H1 (cell line): ENCODE data around the gene HBM. TPM values are rescaled to one million over a fixed set of nuclear protein-coding genes. Genes with fewer than 3 reads are reported as not detected.

Experiments
- CTCF ChIA-PET: fragments of 300-600 bp; sonication (Branson Sonifier 250); formaldehyde crosslinking; loops from one replicate; lab custom pipeline; 2021; ENCODE audit not compliant: partially characterized antibody; lab: Charles Lee
- POLR2A ChIA-PET: fragments of 300-600 bp; sonication (Branson Sonifier 250); formaldehyde crosslinking; loops from one replicate; lab custom pipeline; 2021; ENCODE audit warnings: inconsistent platforms; ENCODE audit not compliant: partially characterized antibody; lab: Charles Lee
- DNase-seq, 2 experiments: peaks; one replicate each; pipeline versions ENCODE4 v3.0.0 to v3.0.0-alpha.2; 2010 to 2022; ENCODE audit warnings: low spot score in 2 of 2, low read depth in 1 of 2, mixed read lengths in 1 of 2
- FAIRE-seq: peaks from 2 replicates; lab custom pipeline; 2011; peaks lifted over from hg19 to GRCh38; lab: Jason Lieb, UNC
- H2AFZ ChIP-seq: 2 replicates; pipeline ENCODE4 v1.8.1; 2012; ENCODE audit warnings: low read length, inconsistent platforms
- H2AK5ac ChIP-seq: 2 replicates; pipeline ENCODE4 v1.6.1; 2013; ENCODE audit warnings: low read depth, low read length
- H2BK120ac ChIP-seq: replicated peaks from 2 replicates; pipeline ENCODE3; 2013; ENCODE audit warnings: low read depth, low read length, inconsistent platforms
- H2BK12ac ChIP-seq: 2 replicates; pipeline ENCODE4 v1.6.1; 2013; ENCODE audit warnings: low read depth, low read length
- H2BK15ac ChIP-seq: 2 replicates; pipeline ENCODE4 v1.6.1; 2013; ENCODE audit warnings: low read length
- H2BK20ac ChIP-seq: 2 replicates; pipeline ENCODE4 v1.6.1; 2013; ENCODE audit warnings: low read length
- H2BK5ac ChIP-seq: 2 replicates; pipeline ENCODE4 v1.6.1; 2013; ENCODE audit warnings: low read depth, low read length
- H3K14ac ChIP-seq: 2 replicates; pipeline ENCODE4 v1.6.1; 2013; ENCODE audit warnings: inconsistent platforms; ENCODE audit not compliant: insufficient read length
- H3K18ac ChIP-seq: 2 replicates; pipeline ENCODE4 v1.6.1; 2013; ENCODE audit warnings: low read length; ENCODE audit errors: extremely low read depth
- H3K23ac ChIP-seq: 2 replicates; pipeline ENCODE4 v1.6.1; 2013; ENCODE audit warnings: inconsistent platforms; ENCODE audit not compliant: insufficient read length
- H3K23me2 ChIP-seq: 2 replicates; pipeline ENCODE4 v1.6.1; 2013; ENCODE audit warnings: low read depth, low read length
- H3K27ac ChIP-seq: 2 replicates; pipeline ENCODE4 v1.6.1; 2011; ENCODE audit warnings: low read depth, low read length, inconsistent platforms
- H3K27me3 ChIP-seq, 4 experiments: replicated peaks in 1 of 4; 1 replicate in 1 of 4; 2 replicates in 3 of 4; pipeline versions ENCODE4 v1.6.1 to v1.8.1; 2011 to 2013; ENCODE audit warnings: low read length in 3 of 4, mild to moderate bottlenecking in 3 of 4, inconsistent platforms in 2 of 4, mixed read lengths in 2 of 4, moderate library complexity in 1 of 4; ENCODE audit not compliant: control insufficient read depth in 3 of 4, insufficient read depth in 3 of 4; ENCODE audit errors: extremely low read depth in 1 of 4
- H3K36me3 ChIP-seq, 4 experiments: 2 replicates each; pipeline versions ENCODE4 v1.6.1 to v1.8.1; 2011 to 2013; ENCODE audit warnings: mild to moderate bottlenecking in 4 of 4, low read length in 3 of 4, moderate library complexity in 2 of 4, control low read depth in 1 of 4, inconsistent platforms in 1 of 4; ENCODE audit not compliant: insufficient read depth in 4 of 4, control insufficient read depth in 2 of 4
- H3K4ac ChIP-seq: replicated peaks from 2 replicates; pipeline ENCODE3; 2013; ENCODE audit warnings: low read length, low read depth, mixed read lengths, inconsistent platforms; ENCODE audit not compliant: insufficient read length
- H3K4me1 ChIP-seq, 4 experiments: replicated peaks in 1 of 4; 1 replicate in 1 of 4; 2 replicates in 3 of 4; pipeline versions ENCODE4 v1.6.1 to v1.8.1; 2011 to 2013; ENCODE audit warnings: low read length in 3 of 4, inconsistent platforms in 2 of 4, mixed read lengths in 1 of 4; ENCODE audit not compliant: insufficient read depth in 4 of 4, control insufficient read depth in 3 of 4
- H3K4me2 ChIP-seq, 2 experiments: 2 replicates each; pipeline versions ENCODE4 v1.6.1 to v1.8.1; 2011 to 2013; ENCODE audit warnings: low read depth in 2 of 2, low read length in 2 of 2, control low read depth in 1 of 2, inconsistent platforms in 1 of 2, mild to moderate bottlenecking in 1 of 2; ENCODE audit not compliant: insufficient read depth in 1 of 2
- H3K4me3 ChIP-seq, 4 experiments: fragments of 200-600, 300-600 bp in 1 of 4; sonication (generic), shearing (Covaris generic), sonication (Bioruptor Twin) in 1 of 4; 2 replicates each; pipeline versions ENCODE4 v1.5.1 to v1.8.1; 2011 to 2016; ENCODE audit warnings: low read length in 4 of 4, low read depth in 3 of 4, control low read depth in 2 of 4, inconsistent platforms in 2 of 4, mild to moderate bottlenecking in 2 of 4, mixed read lengths in 1 of 4, moderate library complexity in 1 of 4; ENCODE audit not compliant: insufficient read depth in 2 of 4; ENCODE audit errors: extremely low read depth in 1 of 4
- H3K56ac ChIP-seq: replicated peaks from 2 replicates; pipeline ENCODE3; 2013; ENCODE audit warnings: low read depth, mild to moderate bottlenecking, mixed read lengths, low read length, inconsistent platforms; ENCODE audit not compliant: insufficient read length
- H3K79me1 ChIP-seq: 2 replicates; pipeline ENCODE4 v1.6.1; 2013; ENCODE audit warnings: low read depth, low read length, control low read depth
- H3K79me2 ChIP-seq, 2 experiments: 2 replicates each; pipeline versions ENCODE4 v1.6.1 to v1.8.1; 2012 to 2013; ENCODE audit warnings: low read length in 2 of 2, mild to moderate bottlenecking in 2 of 2, inconsistent platforms in 1 of 2; ENCODE audit not compliant: insufficient read depth in 2 of 2, control insufficient read depth in 1 of 2
- H3K9ac ChIP-seq, 4 experiments: replicated peaks in 1 of 4; 1 replicate in 1 of 4; 2 replicates in 3 of 4; pipeline versions ENCODE4 v1.6.1 to v1.8.1; 2011 to 2013; ENCODE audit warnings: low read depth in 3 of 4, low read length in 3 of 4, control low read depth in 2 of 4, mild to moderate bottlenecking in 2 of 4, moderate library complexity in 2 of 4, inconsistent platforms in 1 of 4; ENCODE audit errors: extremely low read depth in 1 of 4
- H3K9me3 ChIP-seq, 2 experiments: 2 replicates each; pipeline versions ENCODE4 v1.6.1 to v1.8.1; 2012 to 2013; ENCODE audit warnings: mild to moderate bottlenecking in 2 of 2, moderate library complexity in 2 of 2, control low read depth in 1 of 2, inconsistent platforms in 1 of 2, low read depth in 1 of 2, low read length in 1 of 2, mixed read lengths in 1 of 2; ENCODE audit not compliant: insufficient read depth in 2 of 2
- H4K20me1 ChIP-seq, 2 experiments: replicated peaks in 1 of 2; 2 replicates each; pipeline versions ENCODE3 to v1.8.1; 2011 to 2013; ENCODE audit warnings: inconsistent platforms in 2 of 2, low read length in 2 of 2, mild to moderate bottlenecking in 1 of 2; ENCODE audit not compliant: insufficient read depth in 2 of 2, control insufficient read depth in 1 of 2
- H4K5ac ChIP-seq: 2 replicates; pipeline ENCODE4 v1.6.1; 2013; ENCODE audit warnings: low read length, low read depth, mixed read lengths, inconsistent platforms; ENCODE audit not compliant: insufficient read length
- H4K8ac ChIP-seq: 2 replicates; pipeline ENCODE4 v1.8.0; 2013; ENCODE audit warnings: mild to moderate bottlenecking, moderate library complexity, low read length, inconsistent platforms; ENCODE audit not compliant: insufficient read depth; ENCODE audit errors: extremely low read depth
- H4K91ac ChIP-seq: replicated peaks from 2 replicates; pipeline ENCODE3; 2013; ENCODE audit warnings: low read length, mixed read lengths, inconsistent platforms; ENCODE audit not compliant: insufficient read length
- CBX8 ChIP-seq: fragments of 300-800, 300-1000 bp; sonication (generic); IDR thresholded peaks from 2 replicates; pipeline ENCODE4 v1.7.1; 2016; ENCODE audit warnings: low read depth, low read length, borderline replicate concordance
- GABPA ChIP-seq: IDR thresholded peaks from 2 replicates; pipeline ENCODE4 v1.6.1; 2011; ENCODE audit warnings: mild to moderate bottlenecking, low read length, moderate library complexity, borderline replicate concordance; ENCODE audit not compliant: insufficient read depth
- RBBP5 ChIP-seq: IDR thresholded peaks from 2 replicates; pipeline ENCODE4 v1.7.1; 2012; ENCODE audit warnings: low read depth, mild to moderate bottlenecking, inconsistent platforms, low read length, moderate library complexity, borderline replicate concordance
- SAP30 ChIP-seq: fragments of 300-600 bp; sonication (generic); IDR thresholded peaks from 2 replicates; pipeline ENCODE4 v1.7.1; 2012; ENCODE audit warnings: low read length, moderate library complexity, mild to moderate bottlenecking, inconsistent platforms; ENCODE audit not compliant: insufficient read depth, insufficient replicate concordance
- WGBS, 2 experiments: shearing (Covaris generic) in 1 of 2; methylation state at CpG; one replicate each; pipeline versions ENCODE4 v1.1.6 to v1.1.7; 2013 to 2015; ENCODE audit warnings: low lambda C conversion rate in 2 of 2, mixed read lengths in 2 of 2, inconsistent platforms in 1 of 2, low coverage in 1 of 2, missing lambda C conversion rate in 1 of 2; ENCODE audit not compliant: insufficient replicate concordance in 2 of 2, insufficient coverage in 1 of 2, insufficient read length in 1 of 2; ENCODE audit errors: extremely low coverage in 1 of 2, missing lambda C conversion rate in 1 of 2; 5-methylcytosine and 5-hydroxymethylcytosine counted together
- polyA plus RNA-seq, 7 experiments: library from polyadenylated mRNA; depleted of rRNA in 3 of 7; stranded (reverse) in 5 of 7; unstranded in 2 of 7; fragments of >200 nt in 5 of 7; fragments of 200-250 nt in 2 of 7; gene quantifications; 1 replicate in 5 of 7; 2 replicates in 1 of 7; 4 replicates in 1 of 7; pipeline versions ENCODE4 v1.2.1 to v1.2.3, GENCODE V29; 2011 to 2013; ENCODE audit warnings: missing spikeins in 2 of 7, mixed read lengths in 2 of 7
- total RNA-seq: library from RNA; stranded (reverse); fragmentation: NEBNext Ultra II Directional; extraction: Animal tissue kit (Norgen Biotek cat#: 25700); gene quantifications from 2 replicates; pipeline ENCODE4 v1.2.1, GENCODE V29; 2021

Gene HBM
- total and polyA plus RNA-seq, 2 of the 8 experiments (the other 6 are each of a cell fraction or from before 2014, with no cell fraction given), result 0.88 TPM; not detected in 1

DNA sequence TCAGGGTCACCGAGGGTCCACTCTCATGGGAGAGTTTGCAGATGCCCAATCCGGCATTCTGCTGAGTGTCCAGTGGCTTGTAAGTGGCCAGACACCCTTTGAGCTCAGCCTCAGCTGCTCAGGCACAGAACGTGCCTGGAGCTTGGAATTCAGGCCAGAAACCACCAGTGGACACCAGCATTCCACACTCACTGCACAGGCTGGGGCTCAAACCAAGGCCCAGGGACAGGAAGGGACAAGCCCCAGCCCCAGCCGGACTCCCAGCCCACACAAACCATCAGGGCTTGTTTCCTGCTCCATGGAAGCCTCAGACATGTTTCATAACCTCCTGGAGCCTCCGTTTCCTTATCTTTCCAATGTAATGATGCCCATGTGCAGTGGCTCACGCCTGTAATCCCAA, 22.3 kb upstream of the HBM start:
- no peak overlapping the region for H3K4me2 ChIP-seq

More for the DNA sequence above, 22.3 kb upstream of the HBM start:
- TF ChIP-seq GABPA, result no peak
- TF ChIP-seq SAP30, result no peak
- TF ChIP-seq CBX8, result no peak
- TF ChIP-seq RBBP5, result no peak
- TF ChIP-seq, all 59 proteins: peak for 0
- ChIA-PET CTCF (interaction anchor here (1.0 to 2.4 kb wide), 4 partner anchors 23 to 72 kb away, joined by 3 to 8 read pairs (median 3); no protein-coding TSS in a partner anchor), POLR2A (interaction anchor here (1.0 to 1.8 kb wide), 2 partner anchors 11 to 19 kb away, joined by 4 to 5 read pairs; no protein-coding TSS in a partner anchor)
- Histone ChIP-seq H3K27ac (no peak overlapping the region), H3K4ac (no peak overlapping the region), H3K36me3 (no peaks in the 10 kb centered on the region), H4K5ac (no peak overlapping the region), H4K91ac (no peak overlapping the region), H2BK20ac (0 out of 2 replicates have a peak overlapping the region, but pooled peaks have one; percentile 21), H2AK5ac (no peak overlapping the region), H2BK120ac (peak overlapping the region; percentile 13), H3K9me3 (no peaks in the 10 kb centered on the region), H3K27me3 (0 out of 7 replicates have a peak, but pooled peaks cover 0 to under 1% (median under 1%) of the 10 kb centered on the region in 4 experiments), H3K9ac (no peak overlapping the region), H3K23me2 (no peaks in the 10 kb centered on the region), H3K56ac (no peak overlapping the region), H3K23ac (no peak overlapping the region), H3K4me3 (no peak overlapping the region), H4K8ac (no peak overlapping the region), H2BK15ac (no peak overlapping the region), H3K18ac (no peak overlapping the region), H3K79me2 (no peaks in the 10 kb centered on the region), H3K79me1 (no peaks in the 10 kb centered on the region), H3K4me1 (no peaks in the 10 kb centered on the region; a peak in 1 of 7 replicates), H4K20me1 (no peaks in the 10 kb centered on the region), H2BK5ac (0 out of 2 replicates have a peak overlapping the region, but pooled peaks have one; percentile 63), H2BK12ac (0 out of 2 replicates have a peak overlapping the region, but pooled peaks have one; percentile 17), H2AFZ (no peak overlapping the region), H3K14ac (no peak overlapping the region)
- no peak for DNase-seq
- FAIRE-seq, result no peak
- 87% methylated on average over 6 of the region's 6 CpGs; no CpG with 5 or more reads in 1 of the 2 experiments for WGBS, 2 experiments
